T-helper 9 cell (primary cell): ENCODE measurements around the gene APBB1.

Source experiments
- DNase-seq: peaks from one replicate; pipeline ENCODE4 v3.0.0-alpha.2; 2020

Gene APBB1

GRCh38 chr11:6390718-6391469 lies 28.0 kb downstream of the APBB1 start:
- DNase-seq, result no peak

- DNase-seq, result peak; percentile 91
Measured at GRCh38 chr11:6389905-6390717, 28.8 kb downstream of the APBB1 start, which contains the start of gene SMPD1. TSS of gene SMPD1 (plus strand) at chr11:6390474. CDS start at chr11:6390599, 125 bp downstream.

GRCh38 chr11:6388748-6389147 lies 30.1 kb downstream of the APBB1 start:
- DNase-seq, result no peak

- no peak for DNase-seq
Measured at GRCh38 chr11:6387811-6388599, 30.9 kb downstream of the APBB1 start.

- no peak for DNase-seq
Measured at GRCh38 chr11:6385046-6385777, 33.7 kb downstream of the APBB1 start.

- no peak for DNase-seq
Measured at GRCh38 chr11:6378640-6378989, 40.3 kb downstream of the APBB1 start.

GRCh38 chr11:6377902-6378639 lies 40.8 kb downstream of the APBB1 start:
- no peak for DNase-seq

GRCh38 chr11:6371825-6372224 lies 47.1 kb downstream of the APBB1 start:
- no peak for DNase-seq

- DNase-seq, result no peak
Measured at GRCh38 chr11:6365659-6366058, 53.2 kb downstream of the APBB1 start.

GRCh38 chr11:6362873-6363678 lies 55.8 kb downstream of the APBB1 start:
- peak; percentile 44 for DNase-seq

GRCh38 chr11:6362185-6362872 lies 56.6 kb downstream of the APBB1 start:
- DNase-seq, result no peak

- DNase-seq, result no peak
Measured at GRCh38 chr11:6360183-6360582, 58.7 kb downstream of the APBB1 start.

- no peak for DNase-seq
Measured at GRCh38 chr11:6357222-6357621, 61.7 kb downstream of the APBB1 start.

GRCh38 chr11:6356503-6357055 lies 62.3 kb downstream of the APBB1 start:
- DNase-seq, result no peak

GRCh38 chr11:6354651-6355485 lies 64.0 kb downstream of the APBB1 start:
- no peak for DNase-seq

- peak; percentile 36 for DNase-seq
Measured at GRCh38 chr11:6353367-6353987, 65.4 kb downstream of the APBB1 start.

GRCh38 chr11:6351782-6352382 lies 67.0 kb downstream of the APBB1 start:
- no peak for DNase-seq

- no peak for DNase-seq
Measured at GRCh38 chr11:6350486-6350885, 68.4 kb downstream of the APBB1 start.
